Measurements from ENCODE around the gene CLUH.

Gene CLUH

GRCh38 chr17:2710071-2710802 is 1.3 kb downstream of the CLUH start:
- no peak for DNase-seq (ENCODE audit: low read depth)
- peak overlapping the region; percentile 59 for H3K4me3 ChIP-seq (ENCODE audit: low read length)
- TF ChIP-seq CTCF (conservative IDR thresholded peaks at IDR 0.05; ENCODE audit: low read depth, low read length): no peak

GRCh38 chr17:2709183-2709661 is 2.3 kb downstream of the CLUH start:
- TF ChIP-seq CTCF (conservative IDR thresholded peaks at IDR 0.05; ENCODE audit: low read depth, low read length): no peak
- H3K4me3 ChIP-seq (ENCODE audit: low read length): no peak overlapping the region
- DNase-seq (ENCODE audit: low read depth): no peak

GRCh38 chr17:2708585-2709182 is 2.9 kb downstream of the CLUH start:
- TF ChIP-seq CTCF (conservative IDR thresholded peaks at IDR 0.05; ENCODE audit: low read depth, low read length): no peak
- H3K4me3 ChIP-seq (ENCODE audit: low read length): no peak overlapping the region
- DNase-seq (ENCODE audit: low read depth): no peak

- TF ChIP-seq CTCF (conservative IDR thresholded peaks at IDR 0.05; ENCODE audit: low read depth, low read length): peak; percentile 68
- no peak for DNase-seq (ENCODE audit: low read depth)
Measured at GRCh38 chr17:2707721-2708584, 3.6 kb downstream of the CLUH start.

GRCh38 chr17:2706911-2707510 is 4.6 kb downstream of the CLUH start:
- no peak for DNase-seq (ENCODE audit: low read depth)

More at GRCh38 chr17:2707721-2708584, 3.6 kb downstream of the CLUH start:
- no peak overlapping the region for H3K4me3 ChIP-seq (ENCODE audit: low read length)

More at GRCh38 chr17:2706911-2707510, 4.6 kb downstream of the CLUH start:
- no peak for TF ChIP-seq CTCF (conservative IDR thresholded peaks at IDR 0.05; ENCODE audit: low read depth, low read length)
- no peak overlapping the region for H3K4me3 ChIP-seq (ENCODE audit: low read length)

All from retinal pigment epithelial cell (primary cell).